Panc1 (cell line): ENCODE measurements around the gene ZNF784. TPM values are rescaled to one million over a fixed set of nuclear protein-coding genes. Genes with fewer than 3 reads are reported as not detected.

ENCODE experiments used
- ATAC-seq: fragments of 200-7000 bp; cut with Tn5 transposase; 2 replicates; pipeline ENCODE4 v1.9.1; 2020; ENCODE audit warnings: mild to moderate bottlenecking, moderate library complexity
- BruUV-seq: library from RNA; stranded (reverse); fragments of 400-500 nt; replicated peaks from 2 replicates; lab custom pipeline; 2021; lab: Mats Ljungman, UMichigan
- CTCF ChIA-PET: fragments of 300-600 bp; sonication (Branson Sonifier 250); formaldehyde crosslinking; loops from one replicate; lab custom pipeline; 2022; ENCODE audit warnings: antibody characterized with exemption; lab: Charles Lee
- POLR2A ChIA-PET: fragments of 300-600 bp; sonication (Branson Sonifier 250); formaldehyde crosslinking; loops from one replicate; lab custom pipeline; 2022; ENCODE audit warnings: antibody characterized with exemption; lab: Charles Lee
- DNase-seq: peaks from one replicate; pipeline ENCODE4 v3.0.0-alpha.2; 2010; ENCODE audit warnings: low read depth, low spot score
- H3K27ac ChIP-seq: 2 replicates; pipeline ENCODE4 v1.5.1; 2011; ENCODE audit warnings: mild to moderate bottlenecking, low read length, inconsistent platforms
- H3K27me3 ChIP-seq: fragments of 200-500 bp; sonication (Bioruptor generic); 2 replicates; pipeline ENCODE4 v1.6.0; 2014; ENCODE audit warnings: low read length, inconsistent platforms; ENCODE audit not compliant: control insufficient read depth, insufficient read depth
- H3K36me3 ChIP-seq: fragments of 200-500 bp; sonication (Bioruptor generic); 2 replicates; pipeline ENCODE4 v1.5.1; 2014; ENCODE audit warnings: inconsistent platforms, mild to moderate bottlenecking, low read length, moderate library complexity; ENCODE audit not compliant: control insufficient read depth, insufficient read depth
- H3K4me1 ChIP-seq: 2 replicates; pipeline ENCODE4 v1.5.1; 2011; ENCODE audit warnings: inconsistent platforms, mild to moderate bottlenecking, low read length, moderate library complexity; ENCODE audit not compliant: control insufficient read depth, insufficient read depth
- H3K4me3 ChIP-seq, 2 experiments: 2 replicates each; pipeline ENCODE4 v1.5.1; 2011 to 2012; ENCODE audit warnings: low read depth in 2 of 2, low read length in 2 of 2, mild to moderate bottlenecking in 2 of 2, inconsistent platforms in 1 of 2, moderate library complexity in 1 of 2
- H3K9me3 ChIP-seq: fragments of 200-500 bp; sonication (Bioruptor generic); 2 replicates; pipeline ENCODE4 v1.5.1; 2014; ENCODE audit warnings: low read depth, mild to moderate bottlenecking, inconsistent platforms, low read length, moderate library complexity; ENCODE audit not compliant: control insufficient read depth, insufficient read depth
- POLR2AphosphoS5 ChIP-seq: IDR thresholded peaks from 2 replicates; pipeline ENCODE4 v1.6.1; 2012; ENCODE audit warnings: mild to moderate bottlenecking, low read depth, low read length, moderate library complexity
- SIN3A ChIP-seq: IDR thresholded peaks from 2 replicates; pipeline ENCODE4 v1.6.1; 2012; ENCODE audit warnings: low read depth, mild to moderate bottlenecking, low read length, moderate library complexity, borderline replicate concordance; ENCODE audit not compliant: insufficient read depth
- TCF7L2 ChIP-seq: IDR thresholded peaks from 2 replicates; pipeline ENCODE4 v1.6.1; 2011; ENCODE audit warnings: mild to moderate bottlenecking, low read depth, low read length, inconsistent platforms
- in situ Hi-C: cut with HindIII; loops from 2 replicates; pipeline ENCODE4 v1.10.0; 2016; ENCODE audit warnings: low sequenced_read_pairs, low pct_unique_long_range_greater_than_20kb
- intact Hi-C: fragments of 100-400 bp; cut with micrococcal nuclease; formaldehyde crosslinking; loops from one replicate; pipeline ENCODE4 v1.10.0; 2022; ENCODE audit not compliant: unreplicated experiment
- total RNA-seq: library from RNA; stranded (reverse); gene quantifications from one replicate; pipeline ENCODE4 v1.2.1, GENCODE V29; 2021; ENCODE audit not compliant: unreplicated experiment
- TF ChIP-seq, protein P1 (sequence below): fragments of 450-650 bp; IDR thresholded peaks from 2 replicates; pipeline ENCODE4 v1.5.1; 2017; ENCODE audit warnings: mild to moderate bottlenecking
- TF ChIP-seq, protein P2 (sequence below), 2 experiments: IDR thresholded peaks; 2 replicates each; pipeline ENCODE4 v1.6.1; 2011 to 2012; ENCODE audit warnings: low read depth in 2 of 2, control low read depth in 1 of 2, low read length in 1 of 2, mild to moderate bottlenecking in 1 of 2, moderate library complexity in 1 of 2; ENCODE audit not compliant: insufficient read depth in 1 of 2

The ZNF784 gene
- total RNA-seq, 1 experiment from 2014 or later = 8.9 TPM

DNA sequence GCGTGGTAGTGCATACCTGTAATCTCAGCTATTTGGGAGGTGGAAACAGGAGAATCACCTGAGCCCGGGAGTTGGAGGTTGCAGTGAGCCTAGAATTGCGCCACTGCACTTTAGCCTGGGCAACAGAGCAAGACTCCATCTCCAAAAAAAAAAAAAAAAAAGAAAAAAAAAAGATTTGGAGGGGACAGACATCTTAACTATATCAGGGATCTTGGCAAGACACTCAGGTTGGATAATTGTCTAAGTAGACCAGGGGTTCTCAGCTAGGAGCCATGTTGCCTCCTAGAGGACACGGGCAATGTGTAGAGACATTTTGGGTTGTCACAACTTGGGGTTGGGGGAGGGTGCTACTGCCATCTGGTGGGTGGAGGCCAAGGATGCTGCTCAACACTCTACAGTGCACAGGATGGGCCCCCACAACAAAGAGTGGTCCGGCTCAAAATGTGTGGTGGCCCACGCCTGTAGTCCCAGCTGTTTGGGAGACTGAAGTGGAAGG is 14.5 kb upstream of the ZNF784 start:
- no peaks in the 10 kb centered on the region for H3K27me3 ChIP-seq
- H3K4me1 ChIP-seq = peaks cover 27% of the 10 kb centered on the region
- TF ChIP-seq TCF7L2 (no peak), SIN3A (no peak), POLR2AphosphoS5 (peak; percentile 24; the same call in 1 of the 2 replicates)
- TF ChIP-seq, protein P1, sequence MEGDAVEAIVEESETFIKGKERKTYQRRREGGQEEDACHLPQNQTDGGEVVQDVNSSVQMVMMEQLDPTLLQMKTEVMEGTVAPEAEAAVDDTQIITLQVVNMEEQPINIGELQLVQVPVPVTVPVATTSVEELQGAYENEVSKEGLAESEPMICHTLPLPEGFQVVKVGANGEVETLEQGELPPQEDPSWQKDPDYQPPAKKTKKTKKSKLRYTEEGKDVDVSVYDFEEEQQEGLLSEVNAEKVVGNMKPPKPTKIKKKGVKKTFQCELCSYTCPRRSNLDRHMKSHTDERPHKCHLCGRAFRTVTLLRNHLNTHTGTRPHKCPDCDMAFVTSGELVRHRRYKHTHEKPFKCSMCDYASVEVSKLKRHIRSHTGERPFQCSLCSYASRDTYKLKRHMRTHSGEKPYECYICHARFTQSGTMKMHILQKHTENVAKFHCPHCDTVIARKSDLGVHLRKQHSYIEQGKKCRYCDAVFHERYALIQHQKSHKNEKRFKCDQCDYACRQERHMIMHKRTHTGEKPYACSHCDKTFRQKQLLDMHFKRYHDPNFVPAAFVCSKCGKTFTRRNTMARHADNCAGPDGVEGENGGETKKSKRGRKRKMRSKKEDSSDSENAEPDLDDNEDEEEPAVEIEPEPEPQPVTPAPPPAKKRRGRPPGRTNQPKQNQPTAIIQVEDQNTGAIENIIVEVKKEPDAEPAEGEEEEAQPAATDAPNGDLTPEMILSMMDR = peak; percentile 89
- TF ChIP-seq, protein P2, sequence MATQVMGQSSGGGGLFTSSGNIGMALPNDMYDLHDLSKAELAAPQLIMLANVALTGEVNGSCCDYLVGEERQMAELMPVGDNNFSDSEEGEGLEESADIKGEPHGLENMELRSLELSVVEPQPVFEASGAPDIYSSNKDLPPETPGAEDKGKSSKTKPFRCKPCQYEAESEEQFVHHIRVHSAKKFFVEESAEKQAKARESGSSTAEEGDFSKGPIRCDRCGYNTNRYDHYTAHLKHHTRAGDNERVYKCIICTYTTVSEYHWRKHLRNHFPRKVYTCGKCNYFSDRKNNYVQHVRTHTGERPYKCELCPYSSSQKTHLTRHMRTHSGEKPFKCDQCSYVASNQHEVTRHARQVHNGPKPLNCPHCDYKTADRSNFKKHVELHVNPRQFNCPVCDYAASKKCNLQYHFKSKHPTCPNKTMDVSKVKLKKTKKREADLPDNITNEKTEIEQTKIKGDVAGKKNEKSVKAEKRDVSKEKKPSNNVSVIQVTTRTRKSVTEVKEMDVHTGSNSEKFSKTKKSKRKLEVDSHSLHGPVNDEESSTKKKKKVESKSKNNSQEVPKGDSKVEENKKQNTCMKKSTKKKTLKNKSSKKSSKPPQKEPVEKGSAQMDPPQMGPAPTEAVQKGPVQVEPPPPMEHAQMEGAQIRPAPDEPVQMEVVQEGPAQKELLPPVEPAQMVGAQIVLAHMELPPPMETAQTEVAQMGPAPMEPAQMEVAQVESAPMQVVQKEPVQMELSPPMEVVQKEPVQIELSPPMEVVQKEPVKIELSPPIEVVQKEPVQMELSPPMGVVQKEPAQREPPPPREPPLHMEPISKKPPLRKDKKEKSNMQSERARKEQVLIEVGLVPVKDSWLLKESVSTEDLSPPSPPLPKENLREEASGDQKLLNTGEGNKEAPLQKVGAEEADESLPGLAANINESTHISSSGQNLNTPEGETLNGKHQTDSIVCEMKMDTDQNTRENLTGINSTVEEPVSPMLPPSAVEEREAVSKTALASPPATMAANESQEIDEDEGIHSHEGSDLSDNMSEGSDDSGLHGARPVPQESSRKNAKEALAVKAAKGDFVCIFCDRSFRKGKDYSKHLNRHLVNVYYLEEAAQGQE (IDR thresholded peaks at IDR 0.05; ENCODE audit: insufficient read depth in 1 of 2, low read depth in 2 of 2, low read length in 1 of 2) = no peak
- DNase-seq (no peak), ATAC-seq (no peak)
- H3K9me3 ChIP-seq = no peaks in the 10 kb centered on the region
- no peak overlapping the region for H3K4me3 ChIP-seq
- intact Hi-C loops (no loop called here), in situ Hi-C loops (no loop called here)
- H3K27ac ChIP-seq = no peak overlapping the region
- ChIA-PET POLR2A (interaction anchor here (0.7 kb wide), 1 partner anchor 27 kb away, joined by 4 read pairs; no protein-coding TSS in a partner anchor), CTCF (interaction anchor here (0.7 kb wide), 1 partner anchor 1615 kb away, joined by 10 read pairs; no protein-coding TSS in a partner anchor)
- H3K36me3 ChIP-seq = peaks cover 4% of the 10 kb centered on the region; the same call in 1 of the 2 replicates
- no TSS peak for BruUV-seq

DNA sequence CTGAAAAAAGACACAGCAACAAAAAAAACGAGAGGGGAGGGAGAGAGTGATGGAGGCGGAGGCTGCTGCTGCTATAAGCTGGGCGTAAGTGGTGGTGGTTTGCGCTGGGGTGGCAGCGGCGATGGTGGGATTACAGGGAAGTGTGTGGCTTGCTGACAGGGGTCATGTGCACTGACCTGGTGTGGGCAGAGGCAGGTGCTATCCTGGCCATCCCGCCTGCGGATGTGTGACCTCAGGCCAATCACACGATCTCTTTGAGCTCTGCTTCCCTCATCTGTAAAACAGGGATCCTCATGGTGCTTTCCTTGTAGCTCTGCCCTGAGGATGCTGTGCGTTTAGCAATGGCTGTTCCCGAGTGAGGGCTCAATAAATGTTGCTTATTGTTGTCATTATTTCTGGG is 13.2 kb upstream of the ZNF784 start:
- DNase-seq = no peak
- TF ChIP-seq SIN3A (no peak), TCF7L2 (no peak), POLR2AphosphoS5 (no peak)
- TF ChIP-seq, protein P2 (IDR thresholded peaks at IDR 0.05; ENCODE audit: insufficient read depth in 1 of 2, low read depth in 2 of 2, low read length in 1 of 2) = no peak
- TF ChIP-seq, protein P1 = no peak
- ChIA-PET POLR2A (interaction anchor here (0.6 kb wide), 1 partner anchor 54 kb away, joined by 9 read pairs; no protein-coding TSS in a partner anchor), CTCF (interaction anchor here (0.5 to 0.8 kb wide), 3 partner anchors 16 to 311 kb away, joined by 3 to 4 read pairs (median 4); no protein-coding TSS in a partner anchor)
- intact Hi-C loops = no loop called here
- Histone ChIP-seq H3K36me3 (peaks cover 3% of the 10 kb centered on the region; the same call in 1 of the 2 replicates), H3K9me3 (no peaks in the 10 kb centered on the region), H3K27ac (no peak overlapping the region), H3K4me1 (peaks cover 20% of the 10 kb centered on the region), H3K4me3 (no peak overlapping the region), H3K27me3 (no peaks in the 10 kb centered on the region)
- no TSS peak for BruUV-seq
- in situ Hi-C loops = no loop called here
- ATAC-seq = no peak
